Chondrocyte (in vitro differentiated cells): ENCODE results near the gene RTP5. TPM values are rescaled to one million over a fixed set of nuclear protein-coding genes. Genes with fewer than 3 reads are reported as not detected.

ENCODE experiments used
- DNase-seq: peaks from one replicate; pipeline ENCODE4 v3.0.0; 2021; ENCODE audit warnings: mixed read lengths, low spot score
- H3K27ac Mint-ChIP-seq: one replicate; pipeline ENCODE4 v1.8.0; 2021; ENCODE audit warnings: mild to moderate bottlenecking, moderate library complexity, mixed read lengths; ENCODE audit not compliant: unreplicated experiment
- H3K27me3 Mint-ChIP-seq: 2 replicates; pipeline ENCODE4 v1.8.0; 2021; ENCODE audit warnings: low read depth, mixed read lengths
- H3K36me3 Mint-ChIP-seq: 2 replicates; pipeline ENCODE4 v1.8.0; 2021; ENCODE audit warnings: low read depth, mixed read lengths
- H3K4me1 Mint-ChIP-seq: 2 replicates; pipeline ENCODE4 v1.8.0; 2021; ENCODE audit warnings: low read depth, mild to moderate bottlenecking, mixed read lengths
- H3K4me3 Mint-ChIP-seq: one replicate; pipeline ENCODE4 v1.8.0; 2021; ENCODE audit warnings: mild to moderate bottlenecking, moderate library complexity, mixed read lengths; ENCODE audit not compliant: unreplicated experiment
- H3K9me3 Mint-ChIP-seq: 2 replicates; pipeline ENCODE4 v1.8.0; 2021; ENCODE audit warnings: low read depth, mixed read lengths
- total RNA-seq: library from RNA; stranded (reverse); gene quantifications from 3 replicates; pipeline ENCODE4 v1.2.1, GENCODE V29; 2021
- TF ChIP-seq, protein P1 (sequence below): fragments of 200-600 bp; sonication (generic); IDR thresholded peaks from 2 replicates; pipeline ENCODE4 v1.5.0; 2021; ENCODE audit warnings: antibody characterized with exemption, mild to moderate bottlenecking, moderate library complexity

Gene RTP5
- total RNA-seq, 1 donor from 2014 or later = not detected

DNA sequence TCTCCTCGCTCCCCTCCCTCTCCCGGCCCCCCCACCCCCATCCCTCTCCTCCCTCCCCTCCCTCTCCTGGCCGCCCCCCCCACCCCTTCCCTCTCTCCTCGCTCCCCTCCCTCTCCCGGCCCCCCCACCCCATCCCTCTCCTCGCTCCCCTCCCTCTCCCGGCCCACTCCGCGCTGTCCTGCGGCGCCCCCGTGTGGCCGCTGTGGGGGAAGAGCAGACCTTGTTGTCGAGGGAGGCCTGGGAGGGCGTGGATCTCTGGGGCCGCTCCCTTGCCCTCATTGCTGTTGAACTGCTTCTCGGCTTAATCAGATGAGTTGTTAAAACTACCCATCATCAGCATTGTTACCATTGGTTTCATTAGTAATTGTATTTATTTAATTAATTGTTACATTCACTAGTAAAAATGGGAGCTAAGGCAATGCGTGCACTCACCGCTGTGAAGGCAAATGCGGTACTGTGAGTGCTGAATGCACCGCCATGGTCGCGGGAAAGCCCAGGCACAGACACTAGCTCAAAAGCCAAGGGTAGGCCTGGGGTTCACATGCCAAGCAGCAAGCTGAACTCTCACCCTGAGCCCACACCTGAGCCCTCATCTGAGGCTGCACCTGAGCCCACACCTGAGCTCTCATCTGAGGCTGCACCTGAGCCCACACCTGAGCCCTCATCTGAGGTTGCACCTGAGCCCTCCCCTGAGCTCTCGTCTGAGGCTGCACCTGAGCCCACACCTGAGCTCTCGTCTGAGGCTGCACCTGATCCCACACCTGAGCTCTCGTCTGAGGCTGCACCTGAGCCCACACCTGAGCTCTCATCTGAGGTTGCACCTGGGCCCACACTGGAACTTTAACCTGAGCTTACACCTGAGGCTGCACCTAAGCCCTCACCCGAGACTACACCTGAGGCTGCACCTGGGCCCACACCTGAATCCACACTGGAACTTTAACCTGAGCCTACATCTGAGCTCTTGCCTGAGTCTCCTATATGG, 8.8 kb downstream of the RTP5 start:
- Mint-ChIP-seq H3K9me3 (peaks cover 4% of the 10 kb centered on the region), H3K27me3 (no peaks in the 10 kb centered on the region), H3K4me3 (no peak overlapping the region), H3K36me3 (no peaks in the 10 kb centered on the region), H3K4me1 (peaks cover 21% of the 10 kb centered on the region), H3K27ac (no peak overlapping the region)
- no peak for DNase-seq
- TF ChIP-seq, protein P1, sequence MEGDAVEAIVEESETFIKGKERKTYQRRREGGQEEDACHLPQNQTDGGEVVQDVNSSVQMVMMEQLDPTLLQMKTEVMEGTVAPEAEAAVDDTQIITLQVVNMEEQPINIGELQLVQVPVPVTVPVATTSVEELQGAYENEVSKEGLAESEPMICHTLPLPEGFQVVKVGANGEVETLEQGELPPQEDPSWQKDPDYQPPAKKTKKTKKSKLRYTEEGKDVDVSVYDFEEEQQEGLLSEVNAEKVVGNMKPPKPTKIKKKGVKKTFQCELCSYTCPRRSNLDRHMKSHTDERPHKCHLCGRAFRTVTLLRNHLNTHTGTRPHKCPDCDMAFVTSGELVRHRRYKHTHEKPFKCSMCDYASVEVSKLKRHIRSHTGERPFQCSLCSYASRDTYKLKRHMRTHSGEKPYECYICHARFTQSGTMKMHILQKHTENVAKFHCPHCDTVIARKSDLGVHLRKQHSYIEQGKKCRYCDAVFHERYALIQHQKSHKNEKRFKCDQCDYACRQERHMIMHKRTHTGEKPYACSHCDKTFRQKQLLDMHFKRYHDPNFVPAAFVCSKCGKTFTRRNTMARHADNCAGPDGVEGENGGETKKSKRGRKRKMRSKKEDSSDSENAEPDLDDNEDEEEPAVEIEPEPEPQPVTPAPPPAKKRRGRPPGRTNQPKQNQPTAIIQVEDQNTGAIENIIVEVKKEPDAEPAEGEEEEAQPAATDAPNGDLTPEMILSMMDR = peak; percentile 77

DNA sequence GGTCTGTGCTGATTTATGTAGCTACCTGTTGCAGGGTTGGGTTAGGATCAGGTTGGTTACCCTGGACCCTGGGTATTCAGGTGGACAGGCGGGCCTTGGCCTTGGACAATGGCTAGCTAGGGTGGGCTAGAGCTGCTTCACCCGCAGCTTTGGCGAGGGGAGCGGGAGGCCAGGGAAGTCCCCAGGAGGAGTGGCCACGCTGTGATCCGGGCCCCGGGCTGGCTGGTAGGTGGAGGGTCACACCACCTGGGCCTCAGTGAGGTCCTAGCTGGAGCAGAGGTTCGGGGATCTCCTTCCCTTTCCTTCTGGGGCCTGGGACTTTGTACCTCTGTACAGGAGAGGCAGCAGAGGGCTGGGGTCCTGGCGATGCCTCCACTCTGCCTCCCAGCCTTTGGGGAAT, 9.8 kb downstream of the RTP5 start:
- DNase-seq = no peak
- Mint-ChIP-seq H3K36me3 (no peaks in the 10 kb centered on the region), H3K27ac (no peak overlapping the region), H3K4me3 (no peak overlapping the region), H3K4me1 (peaks cover 22% of the 10 kb centered on the region), H3K9me3 (peaks cover 4% of the 10 kb centered on the region), H3K27me3 (no peaks in the 10 kb centered on the region)
- TF ChIP-seq, protein P1 = no peak

DNA sequence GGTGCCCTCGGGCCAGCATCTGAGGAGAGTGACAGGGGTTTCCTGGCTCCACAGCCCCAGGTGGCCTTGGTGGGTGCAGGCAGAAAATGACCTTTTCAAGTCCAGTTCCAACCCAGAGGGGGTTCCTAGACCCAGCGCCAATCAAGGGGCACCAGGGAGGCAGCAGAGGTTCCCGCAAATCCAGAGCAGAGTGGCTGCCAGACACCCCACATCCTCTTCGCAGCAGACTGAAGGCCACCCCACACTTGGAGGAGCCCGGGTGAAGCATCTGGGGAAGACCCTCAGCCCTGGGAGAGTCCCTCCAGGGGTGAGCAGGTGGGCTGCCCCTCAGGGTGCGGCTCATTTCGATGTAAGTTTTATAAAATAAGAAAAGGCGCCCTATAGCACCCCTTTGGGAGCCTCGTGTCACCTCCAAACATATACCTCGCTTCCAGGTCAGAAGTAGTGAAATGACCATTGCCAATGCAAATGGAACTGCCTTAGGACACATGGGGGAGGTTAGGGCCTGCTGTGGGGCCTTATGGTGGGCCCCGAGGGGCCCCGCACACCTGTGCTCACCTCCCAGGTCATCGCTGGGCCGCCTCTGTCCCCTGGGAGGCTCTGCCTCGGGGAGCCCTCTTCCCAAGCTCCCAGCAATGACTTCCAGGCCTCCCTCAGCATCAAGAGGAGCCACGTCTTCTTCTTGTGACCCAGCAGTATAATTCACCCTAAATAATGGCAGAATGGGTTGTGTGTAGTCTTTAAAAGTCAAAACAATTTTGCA, 11.0 kb downstream of the RTP5 start:
- peaks cover 1% of the 10 kb centered on the region for H3K9me3 Mint-ChIP-seq
- H3K4me3 Mint-ChIP-seq = peak overlapping the region; percentile 74
- TF ChIP-seq, protein P1 = no peak
- H3K27me3 Mint-ChIP-seq = no peaks in the 10 kb centered on the region
- no peaks in the 10 kb centered on the region for H3K36me3 Mint-ChIP-seq
- H3K27ac Mint-ChIP-seq = no peak overlapping the region
- no peak for DNase-seq
- peaks cover 22% of the 10 kb centered on the region for H3K4me1 Mint-ChIP-seq

DNA sequence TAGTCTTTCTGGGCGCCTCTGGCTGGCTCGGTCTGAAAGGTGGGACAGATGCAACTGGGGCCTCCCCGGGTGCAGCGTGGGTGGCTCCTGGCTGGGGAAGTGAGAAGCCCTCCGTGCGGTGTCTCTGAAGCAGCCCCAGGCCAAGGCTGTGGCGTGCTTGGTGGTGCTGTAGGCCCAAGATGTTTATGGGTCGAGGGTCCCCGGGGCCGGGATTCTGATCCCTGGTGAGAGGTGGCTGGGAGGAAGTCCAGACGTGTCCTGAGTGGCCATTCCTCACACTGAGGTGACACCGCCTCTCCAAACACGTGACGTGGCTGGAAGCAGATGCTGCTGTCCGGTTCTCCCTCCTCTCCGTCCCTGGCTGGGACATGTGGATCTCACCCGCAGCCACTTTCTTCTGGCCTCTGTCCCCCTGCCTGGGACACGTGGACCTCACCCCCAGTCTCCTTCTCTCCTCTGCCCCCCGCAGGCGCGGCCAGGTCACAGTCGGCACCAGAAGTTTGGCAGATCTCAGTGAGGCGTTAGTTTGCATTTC, 12.6 kb downstream of the RTP5 start:
- TF ChIP-seq, protein P1 = peak; percentile 9
- H3K9me3 Mint-ChIP-seq = peaks cover 1% of the 10 kb centered on the region
- H3K36me3 Mint-ChIP-seq = no peaks in the 10 kb centered on the region
- H3K4me3 Mint-ChIP-seq = peak overlapping the region; percentile 74
- H3K4me1 Mint-ChIP-seq = peaks cover 22% of the 10 kb centered on the region
- peak overlapping the region; percentile 57 for H3K27ac Mint-ChIP-seq
- DNase-seq = no peak
- H3K27me3 Mint-ChIP-seq = peaks cover 4% of the 10 kb centered on the region

DNA sequence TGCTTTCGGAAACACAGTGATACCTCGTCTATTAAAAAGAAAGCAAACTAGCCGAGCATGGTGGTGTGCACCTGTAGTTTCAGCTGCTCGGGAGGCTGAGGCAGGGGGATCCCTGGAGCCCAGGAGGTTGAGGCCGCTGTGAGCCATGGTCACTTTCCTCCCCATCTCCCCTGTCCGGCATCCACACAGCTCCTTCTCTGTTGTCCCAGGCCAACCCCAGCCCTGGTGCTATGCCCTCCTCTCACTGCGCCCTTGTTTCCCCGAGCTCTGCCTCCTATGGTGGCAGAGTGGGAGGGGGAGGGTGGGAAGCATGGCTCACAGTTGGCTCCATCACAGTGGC, 15.4 kb downstream of the RTP5 start:
- Mint-ChIP-seq H3K36me3 (no peaks in the 10 kb centered on the region), H3K27me3 (peaks cover 4% of the 10 kb centered on the region), H3K9me3 (peaks cover 5% of the 10 kb centered on the region), H3K4me1 (peaks cover 22% of the 10 kb centered on the region), H3K4me3 (no peak overlapping the region), H3K27ac (no peak overlapping the region)
- no peak for DNase-seq
- TF ChIP-seq, protein P1 = no peak
